Activated CD4-positive, alpha-beta T cell treated with anti-CD3 and anti-CD28 coated beads, Interleukin-2, amount 10 ng/mL, durations not matched to agents 7 days and 5 days (primary cell): ENCODE data around the gene CASP10. TPM values are rescaled to one million over a fixed set of nuclear protein-coding genes. Genes with fewer than 3 reads are reported as not detected.
"Not testable (repeated sequence)": the region's sequence is repeated elsewhere in the genome, so short reads cannot be mapped to it uniquely, and the experiment has no call there.

Experiments used
- CTCF ChIA-PET: fragments of 350-600 bp; sonication (Branson Sonifier 250); formaldehyde crosslinking; loops from one replicate; lab custom pipeline; 2021; ENCODE audit warnings: antibody characterized with exemption; lab: Charles Lee
- POLR2A ChIA-PET: fragments of 350-600 bp; sonication (Branson Sonifier 250); formaldehyde crosslinking; loops from one replicate; lab custom pipeline; 2021; ENCODE audit warnings: antibody characterized with exemption; lab: Charles Lee
- DNase-seq: peaks from one replicate; pipeline ENCODE4 v3.0.0-alpha.2; 2020
- H3K27ac Mint-ChIP-seq: one replicate; pipeline ENCODE4 v1.8.0; 2021; ENCODE audit warnings: mild to moderate bottlenecking, moderate library complexity, mixed read lengths
- H3K27me3 Mint-ChIP-seq: one replicate; pipeline ENCODE4 v1.8.0; 2021; ENCODE audit warnings: mixed read lengths
- H3K36me3 Mint-ChIP-seq: one replicate; pipeline ENCODE4 v1.8.0; 2021; ENCODE audit warnings: low read depth, mixed read lengths
- H3K4me1 Mint-ChIP-seq: one replicate; pipeline ENCODE4 v1.8.0; 2021; ENCODE audit warnings: mixed read lengths
- H3K4me3 Mint-ChIP-seq: one replicate; pipeline ENCODE4 v1.8.0; 2021; ENCODE audit warnings: mild to moderate bottlenecking, moderate library complexity, mixed read lengths
- H3K9me3 Mint-ChIP-seq: one replicate; pipeline ENCODE4 v1.8.0; 2021; ENCODE audit warnings: mixed read lengths
- total RNA-seq, 2 experiments: library from RNA; stranded (reverse); gene quantifications; one replicate each; pipeline ENCODE4 v1.2.3, GENCODE V29; 2021

The CASP10 gene
- total RNA-seq, 2 experiments from 2014 or later = 45.0 to 49.6 TPM

GRCh38 chr2:201149064-201149820 lies 33.7 kb upstream of the CASP10 start:
- H3K4me1 Mint-ChIP-seq = peaks cover 26% of the 10 kb centered on the region
- H3K36me3 Mint-ChIP-seq = peaks cover 54% of the 10 kb centered on the region
- H3K27me3 Mint-ChIP-seq = no peaks in the 10 kb centered on the region
- ChIA-PET CTCF (interaction anchor here (0.8 to 1.5 kb wide), 5 partner anchors 9 to 315 kb away, joined by 3 to 5 read pairs (median 4); no protein-coding TSS in a partner anchor), POLR2A (no interaction called here)
- H3K27ac Mint-ChIP-seq = peak overlapping the region; percentile 9
- no peak overlapping the region for H3K4me3 Mint-ChIP-seq
- H3K9me3 Mint-ChIP-seq = no peaks in the 10 kb centered on the region
- DNase-seq = no peak

- H3K4me3 Mint-ChIP-seq, POLR2A ChIA-PET, DNase-seq, H3K9me3 Mint-ChIP-seq, H3K27me3 Mint-ChIP-seq: not testable (repeated sequence)
- H3K27ac Mint-ChIP-seq = peak overlapping the region; percentile 9
- H3K4me1 Mint-ChIP-seq = peaks cover 26% of the 10 kb centered on the region
- CTCF ChIA-PET = interaction anchor here (0.8 to 1.5 kb wide), 2 partner anchors 9 to 19 kb away, joined by 3 read pairs; no protein-coding TSS in a partner anchor
- H3K36me3 Mint-ChIP-seq = peaks cover 59% of the 10 kb centered on the region
These were observed 33.1 kb upstream of the CASP10 start for GRCh38 chr2:201149821-201150165.

DNA sequence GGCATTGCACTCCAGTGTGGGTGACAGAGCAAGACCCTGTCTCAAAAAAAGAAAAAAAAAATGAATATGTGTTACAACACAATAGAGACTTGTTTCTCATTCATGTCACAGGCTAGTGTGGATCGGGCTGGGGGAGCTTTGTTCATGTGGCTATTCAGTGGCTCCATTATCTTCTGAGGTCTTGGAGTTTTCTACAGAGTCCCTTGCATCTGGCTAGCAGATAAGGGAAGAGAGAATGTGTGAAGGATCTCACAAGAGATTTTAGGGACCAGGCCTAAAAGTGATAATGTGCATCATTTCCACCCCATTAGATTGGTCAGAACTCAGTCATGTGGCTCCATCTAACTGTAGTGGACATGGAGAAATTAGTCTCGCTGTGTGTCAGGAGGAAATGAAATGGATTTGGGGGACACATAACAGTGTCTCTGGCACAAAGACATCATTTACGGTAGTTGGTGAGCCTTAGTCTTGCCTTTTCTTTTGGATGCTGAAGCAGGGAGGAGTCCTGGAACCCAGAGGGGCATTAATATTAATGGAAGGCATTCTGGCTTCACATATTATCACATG lies 32.4 kb upstream of the CASP10 start:
- CTCF ChIA-PET = interaction anchor here (0.8 to 1.5 kb wide), 2 partner anchors 8 to 20 kb away, joined by 3 read pairs; no protein-coding TSS in a partner anchor
- peaks cover 26% of the 10 kb centered on the region for H3K4me1 Mint-ChIP-seq
- POLR2A ChIA-PET = no interaction called here
- H3K27ac Mint-ChIP-seq = peak overlapping the region; percentile 52
- no peak overlapping the region for H3K4me3 Mint-ChIP-seq
- no peak for DNase-seq
- no peaks in the 10 kb centered on the region for H3K27me3 Mint-ChIP-seq
- H3K36me3 Mint-ChIP-seq = peaks cover 63% of the 10 kb centered on the region
- H3K9me3 Mint-ChIP-seq = no peaks in the 10 kb centered on the region

DNA sequence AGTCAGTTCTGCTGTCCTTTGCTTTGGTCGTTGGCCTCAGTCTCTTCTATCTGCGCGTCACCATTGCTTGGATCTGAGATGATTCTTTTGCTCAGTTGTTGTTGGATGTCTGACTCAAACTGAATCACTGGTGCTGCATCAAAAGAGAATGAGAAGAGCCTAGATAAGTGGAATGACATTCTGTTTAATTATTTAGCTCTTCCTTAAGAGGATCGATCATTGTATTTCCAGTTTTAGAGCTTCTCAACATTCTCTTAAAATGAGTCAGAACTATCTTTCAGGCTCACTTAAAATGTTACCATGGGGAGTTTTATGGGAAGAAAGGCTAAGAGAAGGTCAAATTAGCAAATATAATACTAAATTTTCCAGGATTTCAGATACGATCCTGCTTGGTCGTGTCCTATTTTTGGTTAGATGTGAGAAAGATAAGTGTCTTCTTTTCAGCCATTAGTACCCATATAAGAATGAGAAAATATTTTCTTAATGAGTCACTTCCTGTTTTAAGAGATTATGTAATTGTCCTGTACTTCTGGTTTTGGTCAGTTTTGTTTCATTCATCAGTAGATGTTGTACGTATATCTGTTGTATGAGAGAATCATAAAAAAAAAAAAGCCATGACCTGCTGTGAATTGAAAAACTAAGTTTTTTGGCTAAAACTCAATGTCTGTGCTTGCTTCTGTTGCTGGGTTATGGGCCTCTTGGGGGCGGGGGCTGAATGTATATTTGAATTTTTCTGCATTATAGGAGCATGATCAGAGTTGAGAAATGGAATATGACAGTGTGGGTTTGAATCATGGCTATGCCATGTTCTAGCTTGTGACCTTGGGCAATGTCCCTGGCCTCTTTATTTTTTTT lies 31.6 kb upstream of the CASP10 start:
- no peak overlapping the region for H3K4me3 Mint-ChIP-seq
- no peaks in the 10 kb centered on the region for H3K27me3 Mint-ChIP-seq
- peaks cover 26% of the 10 kb centered on the region for H3K4me1 Mint-ChIP-seq
- DNase-seq = no peak
- ChIA-PET POLR2A (no interaction called here), CTCF (interaction anchor here (0.6 to 1.5 kb wide), 3 partner anchors 14 to 47 kb away, joined by 3 to 7 read pairs (median 3); no protein-coding TSS in a partner anchor)
- H3K27ac Mint-ChIP-seq = peak overlapping the region; percentile 43
- peaks cover 61% of the 10 kb centered on the region for H3K36me3 Mint-ChIP-seq
- no peaks in the 10 kb centered on the region for H3K9me3 Mint-ChIP-seq

GRCh38 chr2:201152517-201152916 lies 30.4 kb upstream of the CASP10 start:
- H3K36me3 Mint-ChIP-seq = peaks cover 57% of the 10 kb centered on the region
- peaks cover 27% of the 10 kb centered on the region for H3K4me1 Mint-ChIP-seq
- no peak for DNase-seq
- no peak overlapping the region for H3K4me3 Mint-ChIP-seq
- H3K27me3 Mint-ChIP-seq = no peaks in the 10 kb centered on the region
- CTCF ChIA-PET = interaction anchor here (0.6 to 1.0 kb wide), 3 partner anchors 8 to 286 kb away, joined by 3 to 5 read pairs (median 4); no protein-coding TSS in a partner anchor
- no peak overlapping the region for H3K27ac Mint-ChIP-seq
- no peaks in the 10 kb centered on the region for H3K9me3 Mint-ChIP-seq
- POLR2A ChIA-PET = no interaction called here

DNA sequence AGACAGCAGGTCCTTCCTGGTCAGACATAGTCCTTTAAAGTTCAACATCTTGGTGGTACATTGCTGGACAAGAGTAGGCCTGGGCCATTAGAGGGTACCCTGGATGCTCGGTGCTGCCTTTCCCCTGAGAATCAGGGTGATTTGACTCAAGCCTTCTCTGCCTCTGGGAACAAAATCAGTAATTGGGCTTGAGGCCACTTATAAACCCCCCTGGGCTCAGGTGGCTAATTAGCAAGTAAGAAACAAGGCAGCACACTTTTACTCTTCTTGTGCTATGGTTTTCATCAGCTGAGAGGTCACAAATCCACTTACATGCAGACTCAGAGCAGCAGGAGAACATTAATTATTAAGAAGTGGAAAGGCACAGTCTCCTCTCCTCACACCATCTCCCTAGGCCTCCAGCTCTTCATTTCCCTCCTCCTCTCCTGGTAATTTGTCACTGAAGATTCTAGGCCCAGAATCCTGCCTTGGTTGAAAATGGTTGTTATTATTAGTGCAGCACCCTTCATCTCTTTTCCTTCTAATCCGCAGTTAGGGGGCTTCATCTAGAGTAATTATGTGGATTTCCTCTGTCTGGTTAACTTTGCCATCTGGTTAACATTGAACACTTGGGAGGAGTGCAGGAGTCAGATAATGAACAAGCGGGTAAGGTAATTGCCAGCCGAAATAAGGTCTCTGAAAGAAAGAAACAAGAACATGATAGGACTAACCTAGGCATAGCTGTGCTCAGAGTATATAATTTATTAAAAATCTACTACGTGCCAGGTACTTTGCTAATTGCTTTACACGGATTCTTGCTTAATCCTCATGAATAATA lies 29.7 kb upstream of the CASP10 start:
- no peak overlapping the region for H3K27ac Mint-ChIP-seq
- POLR2A ChIA-PET = no interaction called here
- peaks cover 34% of the 10 kb centered on the region for H3K4me1 Mint-ChIP-seq
- peaks cover 63% of the 10 kb centered on the region for H3K36me3 Mint-ChIP-seq
- no peak for DNase-seq
- no peaks in the 10 kb centered on the region for H3K9me3 Mint-ChIP-seq
- H3K27me3 Mint-ChIP-seq = no peaks in the 10 kb centered on the region
- CTCF ChIA-PET = interaction anchor here (0.6 to 1.4 kb wide), 7 partner anchors 9 to 286 kb away, joined by 3 to 5 read pairs (median 4); partner anchors contain the start of gene CFLAR
- no peak overlapping the region for H3K4me3 Mint-ChIP-seq

DNA sequence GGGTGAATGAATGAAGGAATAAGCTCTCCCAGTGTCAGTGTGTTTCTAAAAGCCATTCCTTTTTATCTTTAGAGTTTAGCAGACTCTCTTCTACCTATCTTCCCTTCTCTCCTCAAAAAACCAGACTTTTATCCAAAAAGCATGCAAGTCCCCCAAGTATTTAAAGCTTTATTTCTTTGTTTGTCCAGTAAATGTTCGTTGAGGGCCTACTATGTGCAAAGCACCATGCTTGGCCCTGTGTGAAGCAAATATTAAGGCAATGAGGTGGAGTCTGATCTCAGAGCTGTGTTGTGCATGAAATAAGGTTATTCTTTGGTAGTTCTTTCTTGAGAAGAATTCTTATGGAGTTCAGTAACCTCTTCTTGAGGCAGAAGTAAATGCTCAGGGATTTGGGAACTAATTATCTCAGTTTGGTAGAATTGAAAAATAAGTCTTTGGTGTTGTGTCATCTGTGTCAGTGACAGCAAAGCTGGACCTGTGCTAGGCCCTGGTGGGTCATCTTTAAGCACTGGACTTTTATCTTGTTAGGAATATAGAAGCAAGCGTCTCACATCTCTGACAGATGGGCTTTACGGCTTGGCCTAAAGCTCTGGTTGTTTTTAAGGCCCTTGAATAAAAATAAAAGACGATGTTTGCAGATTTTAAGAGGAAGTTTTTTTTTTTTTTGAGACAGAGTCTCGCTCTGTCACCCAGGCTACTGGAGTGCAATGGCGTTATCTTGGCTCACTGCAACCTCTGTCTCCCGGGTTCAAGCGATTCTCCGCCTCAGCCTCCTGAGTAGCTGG lies 28.1 kb upstream of the CASP10 start:
- Mint-ChIP-seq H3K36me3 (peaks cover 51% of the 10 kb centered on the region), H3K9me3 (no peaks in the 10 kb centered on the region), H3K27me3 (no peaks in the 10 kb centered on the region), H3K4me3 (no peak overlapping the region), H3K27ac (peak overlapping the region; percentile 7), H3K4me1 (peaks cover 27% of the 10 kb centered on the region)
- CTCF ChIA-PET = interaction anchor here (0.6 to 1.1 kb wide), 5 partner anchors 9 to 245 kb away, joined by 3 to 5 read pairs (median 3); no protein-coding TSS in a partner anchor
- no peak for DNase-seq
- POLR2A ChIA-PET = no interaction called here

- Mint-ChIP-seq H3K27ac (peak overlapping the region; percentile 62), H3K4me1 (peaks cover 19% of the 10 kb centered on the region)
These were observed 26.9 kb upstream of the CASP10 start for GRCh38 chr2:201156036-201156435.

GRCh38 chr2:201156640-201157039 lies 26.3 kb upstream of the CASP10 start:
- ChIA-PET CTCF (interaction anchor here (2.0 kb wide), 1 partner anchor 12 kb away, joined by 13 read pairs; no protein-coding TSS in a partner anchor), POLR2A (no interaction called here)
- H3K4me3 Mint-ChIP-seq = no peak overlapping the region
- no peak for DNase-seq
- H3K27ac Mint-ChIP-seq = peak overlapping the region; percentile 41
- H3K4me1 Mint-ChIP-seq = peaks cover 13% of the 10 kb centered on the region
- H3K36me3 Mint-ChIP-seq = peaks cover 45% of the 10 kb centered on the region
- H3K9me3 Mint-ChIP-seq = no peaks in the 10 kb centered on the region
- no peaks in the 10 kb centered on the region for H3K27me3 Mint-ChIP-seq

More at GRCh38 chr2:201156036-201156435, 26.9 kb upstream of the CASP10 start:
- no peaks in the 10 kb centered on the region for H3K9me3 Mint-ChIP-seq
- H3K27me3 Mint-ChIP-seq = no peaks in the 10 kb centered on the region
- DNase-seq = no peak
- no peak overlapping the region for H3K4me3 Mint-ChIP-seq
- CTCF ChIA-PET = interaction anchor here (0.7 to 1.1 kb wide), 2 partner anchors 10 to 192 kb away, joined by 3 read pairs; partner anchors contain the start of gene ORC2
- POLR2A ChIA-PET = no interaction called here
- peaks cover 49% of the 10 kb centered on the region for H3K36me3 Mint-ChIP-seq

- no peak overlapping the region for H3K4me3 Mint-ChIP-seq
- CTCF ChIA-PET = interaction anchor here (0.6 to 2.4 kb wide), 15 partner anchors 8 to 252 kb away, joined by 3 to 13 read pairs (median 6); partner anchors contain the start of genes CASP10 and ORC2
- no peaks in the 10 kb centered on the region for H3K9me3 Mint-ChIP-seq
- peaks cover 12% of the 10 kb centered on the region for H3K4me1 Mint-ChIP-seq
- POLR2A ChIA-PET = no interaction called here
- H3K27me3 Mint-ChIP-seq = no peaks in the 10 kb centered on the region
- peak overlapping the region; percentile 75 for H3K27ac Mint-ChIP-seq
- H3K36me3 Mint-ChIP-seq = peaks cover 47% of the 10 kb centered on the region
- no peak for DNase-seq
These were observed 25.2 kb upstream of the CASP10 start for GRCh38 chr2:201157694-201158093.
